HUES64 (cell line): ENCODE measurements around the gene RBM26.
"Not testable (repeated sequence)": the region's sequence is repeated elsewhere in the genome, so short reads cannot be mapped to it uniquely, and the experiment has no call there.

ENCODE experiments used
- H3K27ac ChIP-seq: 2 replicates; pipeline ENCODE4 v1.7.0; 2013; ENCODE audit warnings: low read depth, low read length, inconsistent platforms
- H3K27me3 ChIP-seq: 2 replicates; pipeline ENCODE4 v1.6.1; 2013; ENCODE audit warnings: mild to moderate bottlenecking, low read length; ENCODE audit not compliant: insufficient read depth
- H3K36me3 ChIP-seq: 2 replicates; pipeline ENCODE4 v1.6.1; 2013; ENCODE audit warnings: mild to moderate bottlenecking, low read length; ENCODE audit not compliant: insufficient read depth
- H3K4me1 ChIP-seq: 2 replicates; pipeline ENCODE4 v1.6.1; 2013; ENCODE audit warnings: mild to moderate bottlenecking, low read length, moderate library complexity; ENCODE audit not compliant: insufficient read depth
- H3K4me3 ChIP-seq: 2 replicates; pipeline ENCODE4 v1.5.1; 2013; ENCODE audit warnings: mild to moderate bottlenecking, low read length, moderate library complexity
- H3K9ac ChIP-seq: 2 replicates; pipeline ENCODE4 v1.6.1; 2013; ENCODE audit warnings: mild to moderate bottlenecking, low read depth, low read length
- H3K9me3 ChIP-seq: 2 replicates; pipeline ENCODE4 v1.6.1; 2013; ENCODE audit warnings: low read depth, low read length; ENCODE audit not compliant: insufficient read depth
- WGBS: fragments of 150-250, 120-280 bp; methylation state at CpG from one replicate; pipeline ENCODE4 v1.1.7; 2013; ENCODE audit warnings: missing lambda C conversion rate; 5-methylcytosine and 5-hydroxymethylcytosine counted together

RBM26 gene

GRCh38 chr13:79295906-79296706 is 109.9 kb downstream of the RBM26 start:
- Histone ChIP-seq H3K4me3 (no peak overlapping the region), H3K4me1 (no peaks in the 10 kb centered on the region), H3K27me3 (no peaks in the 10 kb centered on the region), H3K9me3 (peaks cover 28% of the 10 kb centered on the region), H3K36me3 (no peaks in the 10 kb centered on the region), H3K9ac (no peak overlapping the region), H3K27ac (no peak overlapping the region)
- WGBS = 97% methylated on average over 3 of the region's 4 CpGs

- Histone ChIP-seq H3K9ac (no peak overlapping the region), H3K9me3 (no peaks in the 10 kb centered on the region), H3K27me3 (no peaks in the 10 kb centered on the region), H3K4me3 (no peak overlapping the region), H3K4me1 (peaks cover 32% of the 10 kb centered on the region), H3K27ac (no peak overlapping the region), H3K36me3 (no peaks in the 10 kb centered on the region)
- WGBS = 83% methylated on average over 8 of the region's 9 CpGs
Observed at GRCh38 chr13:79290595-79291244, 115.3 kb downstream of the RBM26 start.

- Histone ChIP-seq H3K4me1 (peaks cover 32% of the 10 kb centered on the region), H3K9me3 (no peaks in the 10 kb centered on the region), H3K27me3 (no peaks in the 10 kb centered on the region), H3K36me3 (no peaks in the 10 kb centered on the region), H3K9ac (no peak overlapping the region), H3K4me3 (no peak overlapping the region), H3K27ac (no peak overlapping the region)
Observed at GRCh38 chr13:79289571-79289970, 116.5 kb downstream of the RBM26 start.

- Histone ChIP-seq H3K9ac (peak overlapping the region; percentile 21; the same call in 1 of the 2 replicates), H3K9me3 (no peaks in the 10 kb centered on the region), H3K27me3 (no peaks in the 10 kb centered on the region), H3K4me3 (0 out of 2 replicates have a peak overlapping the region, but pooled peaks have one; percentile 9), H3K4me1 (peaks cover 32% of the 10 kb centered on the region), H3K27ac (peak overlapping the region; percentile 76), H3K36me3 (no peaks in the 10 kb centered on the region)
- 28% methylated on average over 8 of the region's 9 CpGs for WGBS
Observed at GRCh38 chr13:79287939-79288795, 117.9 kb downstream of the RBM26 start.

GRCh38 chr13:79285159-79285558 is 120.9 kb downstream of the RBM26 start:
- Histone ChIP-seq H3K4me1 (peaks cover 58% of the 10 kb centered on the region), H3K27ac (no peak overlapping the region), H3K36me3 (no peaks in the 10 kb centered on the region), H3K4me3 (no peak overlapping the region), H3K9me3 (no peaks in the 10 kb centered on the region), H3K9ac (no peak overlapping the region), H3K27me3 (no peaks in the 10 kb centered on the region)
- WGBS = 96% methylated on average over 1 of the region's 3 CpGs

GRCh38 chr13:79283742-79284141 is 122.3 kb downstream of the RBM26 start:
- no peaks in the 10 kb centered on the region for H3K27me3 ChIP-seq
- peaks cover 56% of the 10 kb centered on the region for H3K4me1 ChIP-seq
- H3K9me3 ChIP-seq = no peaks in the 10 kb centered on the region
- H3K4me3 ChIP-seq = no peak overlapping the region
- no peaks in the 10 kb centered on the region for H3K36me3 ChIP-seq
- WGBS = 98% methylated on average over 2 of the region's 2 CpGs
- no peak overlapping the region for H3K27ac ChIP-seq
- H3K9ac ChIP-seq = no peak overlapping the region

GRCh38 chr13:79282976-79283375 is 123.1 kb downstream of the RBM26 start:
- peaks cover 51% of the 10 kb centered on the region for H3K4me1 ChIP-seq
- WGBS = 94% methylated on average over 3 of the region's 3 CpGs
- H3K27me3 ChIP-seq = no peaks in the 10 kb centered on the region
- no peak overlapping the region for H3K9ac ChIP-seq
- H3K36me3 ChIP-seq = no peaks in the 10 kb centered on the region
- H3K4me3 ChIP-seq = no peak overlapping the region
- no peaks in the 10 kb centered on the region for H3K9me3 ChIP-seq
- H3K27ac ChIP-seq = no peak overlapping the region; the same call in 1 of the 2 replicates

GRCh38 chr13:79282508-79282907 is 123.5 kb downstream of the RBM26 start:
- Histone ChIP-seq H3K9ac (peak overlapping the region; percentile 21; the same call in 1 of the 2 replicates), H3K4me3 (no peak overlapping the region), H3K27ac (peak overlapping the region; percentile 80)

GRCh38 chr13:79281339-79281747 is 124.7 kb downstream of the RBM26 start:
- H3K36me3 ChIP-seq = no peaks in the 10 kb centered on the region
- H3K9ac ChIP-seq = peak overlapping the region; percentile 21; the same call in 1 of the 2 replicates
- 0 out of 2 replicates have a peak overlapping the region, but pooled peaks have one; percentile 0 for H3K4me3 ChIP-seq
- 4% methylated on average over 3 of the region's 3 CpGs for WGBS
- H3K27ac ChIP-seq = peak overlapping the region; percentile 80
- peaks cover 40% of the 10 kb centered on the region for H3K4me1 ChIP-seq
- H3K9me3 ChIP-seq = no peaks in the 10 kb centered on the region
- H3K27me3 ChIP-seq = no peaks in the 10 kb centered on the region

More at GRCh38 chr13:79282508-79282907, 123.5 kb downstream of the RBM26 start:
- whole genome bisulfite sequencing = 67% methylated on average over 3 of the region's 4 CpGs
- no peaks in the 10 kb centered on the region for H3K9me3 ChIP-seq
- no peaks in the 10 kb centered on the region for H3K36me3 ChIP-seq
- H3K4me1 ChIP-seq = peaks cover 47% of the 10 kb centered on the region
- no peaks in the 10 kb centered on the region for H3K27me3 ChIP-seq

GRCh38 chr13:79279735-79280134 is 126.3 kb downstream of the RBM26 start:
- H3K36me3 ChIP-seq = not testable (repeated sequence)
- 71% methylated on average over 12 of the region's 12 CpGs for WGBS
- H3K9ac ChIP-seq = peak overlapping the region; percentile 44; the same call in 1 of the 2 replicates

GRCh38 chr13:79273045-79273444 is 133.0 kb downstream of the RBM26 start:
- H3K27ac ChIP-seq = no peak overlapping the region
- H3K9me3 ChIP-seq = peaks cover 14% of the 10 kb centered on the region
- no peak overlapping the region for H3K4me3 ChIP-seq
- no peaks in the 10 kb centered on the region for H3K36me3 ChIP-seq
- H3K4me1 ChIP-seq = peaks cover 27% of the 10 kb centered on the region
- no peaks in the 10 kb centered on the region for H3K27me3 ChIP-seq
- no peak overlapping the region for H3K9ac ChIP-seq

More at GRCh38 chr13:79279735-79280134, 126.3 kb downstream of the RBM26 start:
- not testable (repeated sequence) for H3K9me3 ChIP-seq, H3K4me3 ChIP-seq, H3K27me3 ChIP-seq
- Histone ChIP-seq H3K4me1 (peaks cover 40% of the 10 kb centered on the region), H3K27ac (peak overlapping the region; percentile 67)
